Measurements from ENCODE around the gene NTM. TPM values are rescaled to one million over a fixed set of nuclear protein-coding genes. Genes with fewer than 3 reads are reported as not detected.

NTM gene
- total RNA-seq, 4 donors from 2014 or later: 0.40 to 3.1 (median 2.1) TPM; not detected in 1

DNA sequence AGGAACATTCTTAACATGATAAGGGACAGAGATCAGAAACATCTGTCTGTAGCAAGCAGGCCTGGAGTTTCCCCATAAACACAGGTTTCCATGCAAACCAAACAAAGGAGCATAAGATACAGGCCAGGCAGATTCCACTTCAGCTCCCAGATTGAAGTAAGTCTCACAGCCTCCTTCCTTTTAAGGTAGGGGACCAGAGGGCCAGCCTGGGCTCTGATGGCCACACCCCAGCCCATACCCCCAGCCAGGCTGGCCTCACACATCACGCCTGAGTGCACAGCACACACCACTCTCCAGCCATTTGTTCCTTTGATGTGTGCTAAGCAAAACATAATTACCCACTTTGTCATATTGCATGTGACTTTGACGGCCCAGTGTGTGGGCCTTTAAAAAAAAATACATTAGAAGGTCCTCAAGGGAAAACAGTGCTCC is 518.7 kb downstream of the NTM start:
- in situ Hi-C loops (cut with MboI; ENCODE audit: low pct_ligation_motif_present in 1 of 4, low pct_unique_long_range_greater_than_20kb in 1 of 4, low sequenced_read_pairs in 3 of 4) (no loop called here), intact Hi-C loops (cut with DNase I; ENCODE audit: low total_unique reads) (no loop called here)
- Histone ChIP-seq H3K4me3 (no peak overlapping the region), H3K27me3 (no peaks in the 10 kb centered on the region), H3K36me3 (no peaks in the 10 kb centered on the region), H3K9me3 (no peaks in the 10 kb centered on the region), H3K4me1 (peaks cover 4 to 17% (median 6%) of the 10 kb centered on the region in 4 donors), H3K27ac (peak overlapping the region; percentile 46 to 67 (median 64))
- no peak for DNase-seq
- TF ChIP-seq POLR2A (IDR thresholded peaks at IDR 0.05) (no peak), POLR2AphosphoS5 (IDR thresholded peaks at IDR 0.05) (peak in 2 of 3 donors; percentile 12 to 34)
- WGBS, 2 donors (ENCODE audit: low coverage in 1 of 2): 26 to 28% methylated on average over 2 of the region's 2 CpGs

DNA sequence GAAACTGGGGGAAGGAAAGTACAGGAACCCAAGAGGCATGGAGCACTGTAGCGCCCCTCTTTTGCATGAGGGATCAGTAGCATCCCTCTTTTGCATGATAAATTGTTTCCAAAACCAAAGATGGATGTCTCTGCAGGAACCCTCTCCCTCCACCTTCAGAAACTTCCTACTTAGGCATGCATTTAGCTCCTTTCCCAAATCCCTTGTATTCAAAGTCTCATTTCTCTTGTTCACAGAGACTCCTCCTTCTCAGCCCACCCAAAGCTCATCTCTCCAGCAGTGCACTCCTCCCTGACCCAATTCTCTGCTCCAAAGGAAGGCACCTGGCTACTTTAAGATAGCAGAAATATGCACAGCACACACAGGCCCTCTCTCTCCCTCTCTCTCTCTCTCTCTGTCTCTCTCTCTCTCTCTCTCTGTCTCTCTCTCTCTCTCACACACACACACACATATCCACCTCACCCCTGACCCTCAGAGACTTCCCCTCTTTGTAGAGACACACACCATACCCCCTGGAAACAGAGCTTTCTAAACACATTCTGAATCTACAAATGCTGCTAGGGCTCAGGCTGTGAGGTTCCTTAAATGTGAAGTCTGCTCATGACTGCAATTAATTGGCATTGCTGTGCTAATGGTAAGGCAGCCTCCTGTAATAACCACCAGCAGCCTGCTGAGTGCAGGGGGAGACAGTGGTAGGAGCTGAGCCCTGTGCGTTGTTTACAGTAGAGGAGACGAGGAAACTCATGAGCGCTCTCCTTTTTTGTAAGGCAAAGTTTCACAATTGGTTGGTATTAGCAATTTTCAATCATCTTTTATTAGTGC is 519.6 kb downstream of the NTM start:
- Histone ChIP-seq H3K9me3 (no peaks in the 10 kb centered on the region), H3K36me3 (no peaks in the 10 kb centered on the region), H3K27me3 (no peaks in the 10 kb centered on the region), H3K4me3 (no peak overlapping the region), H3K27ac (peak overlapping the region; percentile 46 to 67 (median 64)), H3K4me1 (peaks cover 4 to 17% (median 6%) of the 10 kb centered on the region in 4 donors)
- WGBS, 2 donors (ENCODE audit: low coverage in 1 of 2): 56 to 60% methylated on average over 3 to 4 of the region's 4 CpGs
- TF ChIP-seq EP300 (IDR thresholded peaks at IDR 0.05; ENCODE audit: low read depth) (no peak), CTCF (IDR thresholded peaks at IDR 0.05) (peak in 1 of 5 experiments; percentile 11)
- intact Hi-C loops (cut with DNase I; ENCODE audit: low total_unique reads) (no loop called here), in situ Hi-C loops (cut with MboI; ENCODE audit: low pct_ligation_motif_present in 1 of 4, low pct_unique_long_range_greater_than_20kb in 1 of 4, low sequenced_read_pairs in 3 of 4) (no loop called here)
- no peak for DNase-seq

GRCh38 chr11:131893103-131893890 is 522.9 kb downstream of the NTM start:
- DNase-seq: no peak

GRCh38 chr11:131893988-131894387 is 523.6 kb downstream of the NTM start:
- 82 to 85% methylated on average over 2 to 5 of the region's 5 CpGs for WGBS, 2 donors (ENCODE audit: low coverage in 1 of 2)
- no peak overlapping the region for H3K27ac ChIP-seq
- H3K36me3 ChIP-seq: no peaks in the 10 kb centered on the region
- intact Hi-C loops (cut with DNase I; ENCODE audit: low total_unique reads) (no loop called here), in situ Hi-C loops (cut with MboI; ENCODE audit: low pct_ligation_motif_present in 1 of 4, low pct_unique_long_range_greater_than_20kb in 1 of 4, low sequenced_read_pairs in 3 of 4) (no loop called here)
- DNase-seq: no peak
- H3K27me3 ChIP-seq: no peaks in the 10 kb centered on the region
- no peak overlapping the region for H3K4me3 ChIP-seq
- no peaks in the 10 kb centered on the region for H3K9me3 ChIP-seq
- peaks cover under 1 to 8% (median 6%) of the 10 kb centered on the region in 4 donors for H3K4me1 ChIP-seq
- TF ChIP-seq EP300 (IDR thresholded peaks at IDR 0.05; ENCODE audit: low read depth) (no peak), POLR2AphosphoS5 (IDR thresholded peaks at IDR 0.05) (no peak), POLR2A (IDR thresholded peaks at IDR 0.05) (no peak), CTCF (IDR thresholded peaks at IDR 0.05) (no peak)

More at GRCh38 chr11:131893103-131893890, 522.9 kb downstream of the NTM start:
- H3K9me3 ChIP-seq: no peaks in the 10 kb centered on the region
- no peak for TF ChIP-seq EP300 (IDR thresholded peaks at IDR 0.05; ENCODE audit: low read depth)
- no peak for TF ChIP-seq CTCF (IDR thresholded peaks at IDR 0.05)
- no peak for TF ChIP-seq POLR2AphosphoS5 (IDR thresholded peaks at IDR 0.05)
- no peaks in the 10 kb centered on the region for H3K36me3 ChIP-seq
- H3K4me3 ChIP-seq: no peak overlapping the region
- 77 to 91% methylated on average over 6 to 8 of the region's 8 CpGs for WGBS, 2 donors (ENCODE audit: low coverage in 1 of 2)
- no peak overlapping the region for H3K27ac ChIP-seq
- intact Hi-C loops (cut with DNase I; ENCODE audit: low total_unique reads) (no loop called here), in situ Hi-C loops (cut with MboI; ENCODE audit: low pct_ligation_motif_present in 1 of 4, low pct_unique_long_range_greater_than_20kb in 1 of 4, low sequenced_read_pairs in 3 of 4) (no loop called here)
- no peaks in the 10 kb centered on the region for H3K27me3 ChIP-seq
- H3K4me1 ChIP-seq: peaks cover 4 to 15% (median 6%) of the 10 kb centered on the region in 4 donors

Data from transverse colon (tissue), 4 donors.